SJSA1 (cell line): ENCODE measurements around the gene C10orf105. TPM values are rescaled to one million over a fixed set of nuclear protein-coding genes. Genes with fewer than 3 reads are reported as not detected.
A peak's percentile ranks its signal among the peaks of the same experiment; 100 is the strongest.

Experiments
- DNase-seq, 2 experiments: peaks; one replicate each; pipeline ENCODE4 v3.0.0-alpha.2; 2015 to 2020; ENCODE audit warnings: low spot score in 2 of 2, low read depth in 1 of 2
- H3K27ac ChIP-seq: fragments of 250-450 bp; sonication (Bioruptor Pico); 2 replicates; pipeline ENCODE4 v1.5.1; 2020; ENCODE audit warnings: mild to moderate bottlenecking, moderate library complexity
- H3K27me3 ChIP-seq: fragments of 250-450 bp; sonication (Bioruptor Pico); replicated peaks from 2 replicates; pipeline ENCODE4 v1.5.1; 2020; ENCODE audit warnings: mild to moderate bottlenecking, moderate library complexity
- H3K36me3 ChIP-seq: fragments of 250-450 bp; sonication (Bioruptor Pico); 2 replicates; pipeline ENCODE4 v1.5.1; 2020; ENCODE audit warnings: mild to moderate bottlenecking
- H3K4me1 ChIP-seq: fragments of 250-450 bp; sonication (Bioruptor Pico); replicated peaks from 2 replicates; pipeline ENCODE4 v1.6.1; 2021; ENCODE audit warnings: mild to moderate bottlenecking
- H3K4me3 ChIP-seq: fragments of 250-450 bp; sonication (Bioruptor Pico); 2 replicates; pipeline ENCODE4 v1.5.1; 2020; ENCODE audit warnings: mild to moderate bottlenecking
- H3K9me3 ChIP-seq: fragments of 250-450 bp; sonication (Bioruptor Pico); replicated peaks from 2 replicates; pipeline ENCODE4 v1.5.1; 2020; ENCODE audit warnings: mild to moderate bottlenecking
- total RNA-seq: library from RNA; depleted of rRNA; stranded (reverse); fragments of >200 nt; shearing (Covaris generic); gene quantifications from 2 replicates; pipeline ENCODE4 v1.2.3, GENCODE V29; 2014

Gene C10orf105
- total RNA-seq, 1 experiment from 2014 or later, result not detected

GRCh38 chr10:71701496-71702132, 18.0 kb downstream of the C10orf105 start:
- Histone ChIP-seq H3K27ac (no peak overlapping the region), H3K36me3 (no peaks in the 10 kb centered on the region), H3K9me3 (no peaks in the 10 kb centered on the region), H3K4me1 (no peaks in the 10 kb centered on the region), H3K27me3 (no peaks in the 10 kb centered on the region; the same call in 1 of the 2 replicates), H3K4me3 (no peak overlapping the region)
- no peak for DNase-seq

GRCh38 chr10:71700731-71701368, 18.7 kb downstream of the C10orf105 start:
- no peak overlapping the region for H3K27ac ChIP-seq
- H3K4me3 ChIP-seq, result no peak overlapping the region
- no peak for DNase-seq
- H3K9me3 ChIP-seq, result no peaks in the 10 kb centered on the region
- no peaks in the 10 kb centered on the region for H3K36me3 ChIP-seq
- H3K4me1 ChIP-seq, result no peaks in the 10 kb centered on the region
- no peaks in the 10 kb centered on the region; the same call in 1 of the 2 replicates for H3K27me3 ChIP-seq

- no peaks in the 10 kb centered on the region for H3K36me3 ChIP-seq
- peaks cover 5% of the 10 kb centered on the region for H3K4me1 ChIP-seq
- H3K4me3 ChIP-seq, result no peak overlapping the region
- H3K9me3 ChIP-seq, result no peaks in the 10 kb centered on the region
- no peaks in the 10 kb centered on the region; the same call in 1 of the 2 replicates for H3K27me3 ChIP-seq
- DNase-seq, result no peak
- H3K27ac ChIP-seq, result no peak overlapping the region
These were observed 20.8 kb downstream of the C10orf105 start for GRCh38 chr10:71698737-71699136.

- no peaks in the 10 kb centered on the region for H3K36me3 ChIP-seq
- H3K4me3 ChIP-seq, result no peak overlapping the region
- no peak overlapping the region for H3K27ac ChIP-seq
- no peaks in the 10 kb centered on the region; the same call in 1 of the 2 replicates for H3K27me3 ChIP-seq
- no peak for DNase-seq
- peaks cover 11% of the 10 kb centered on the region for H3K4me1 ChIP-seq
- H3K9me3 ChIP-seq, result no peaks in the 10 kb centered on the region
These were observed 21.5 kb downstream of the C10orf105 start for GRCh38 chr10:71697938-71698709.

- H3K4me1 ChIP-seq, result peaks cover 14% of the 10 kb centered on the region
- H3K27ac ChIP-seq, result no peak overlapping the region
- no peaks in the 10 kb centered on the region for H3K9me3 ChIP-seq
- H3K4me3 ChIP-seq, result no peak overlapping the region
- no peaks in the 10 kb centered on the region for H3K36me3 ChIP-seq
- DNase-seq, result peak; percentile 49 to 65
- H3K27me3 ChIP-seq, result no peaks in the 10 kb centered on the region; the same call in 1 of the 2 replicates
These were observed 22.8 kb downstream of the C10orf105 start for GRCh38 chr10:71696628-71697326.

GRCh38 chr10:71695502-71696476, 23.8 kb downstream of the C10orf105 start:
- no peak overlapping the region for H3K4me3 ChIP-seq
- no peaks in the 10 kb centered on the region for H3K9me3 ChIP-seq
- H3K27ac ChIP-seq, result no peak overlapping the region
- no peak for DNase-seq
- no peaks in the 10 kb centered on the region for H3K36me3 ChIP-seq
- peaks cover 14% of the 10 kb centered on the region for H3K4me1 ChIP-seq
- H3K27me3 ChIP-seq, result no peaks in the 10 kb centered on the region; the same call in 1 of the 2 replicates

GRCh38 chr10:71694567-71694968, 25.0 kb downstream of the C10orf105 start:
- H3K9me3 ChIP-seq, result no peaks in the 10 kb centered on the region
- H3K27me3 ChIP-seq, result no peaks in the 10 kb centered on the region
- no peak overlapping the region for H3K4me3 ChIP-seq
- H3K4me1 ChIP-seq, result peaks cover 14% of the 10 kb centered on the region
- no peak for DNase-seq
- no peaks in the 10 kb centered on the region for H3K36me3 ChIP-seq
- H3K27ac ChIP-seq, result no peak overlapping the region

GRCh38 chr10:71694039-71694501, 25.5 kb downstream of the C10orf105 start:
- Histone ChIP-seq H3K27me3 (no peaks in the 10 kb centered on the region), H3K9me3 (no peaks in the 10 kb centered on the region), H3K27ac (no peak overlapping the region), H3K4me3 (no peak overlapping the region), H3K36me3 (no peaks in the 10 kb centered on the region), H3K4me1 (peaks cover 14% of the 10 kb centered on the region)
- DNase-seq, result no peak

GRCh38 chr10:71693377-71693776, 26.2 kb downstream of the C10orf105 start:
- no peaks in the 10 kb centered on the region for H3K27me3 ChIP-seq
- H3K4me3 ChIP-seq, result no peak overlapping the region
- H3K36me3 ChIP-seq, result no peaks in the 10 kb centered on the region
- peaks cover 14% of the 10 kb centered on the region for H3K4me1 ChIP-seq
- H3K27ac ChIP-seq, result no peak overlapping the region
- peak in 1 of 2 experiments; percentile 47 for DNase-seq
- no peaks in the 10 kb centered on the region for H3K9me3 ChIP-seq

- no peak for DNase-seq
- Histone ChIP-seq H3K27me3 (no peaks in the 10 kb centered on the region), H3K4me1 (peaks cover 14% of the 10 kb centered on the region), H3K36me3 (no peaks in the 10 kb centered on the region), H3K9me3 (no peaks in the 10 kb centered on the region), H3K4me3 (no peak overlapping the region), H3K27ac (no peak overlapping the region)
These were observed 26.8 kb downstream of the C10orf105 start for GRCh38 chr10:71692598-71693306.

- H3K4me1 ChIP-seq, result peaks cover 14% of the 10 kb centered on the region
These were observed 28.2 kb downstream of the C10orf105 start for GRCh38 chr10:71691405-71691804.

GRCh38 chr10:71690094-71690720, 29.4 kb downstream of the C10orf105 start:
- peaks cover 14% of the 10 kb centered on the region for H3K4me1 ChIP-seq
- H3K36me3 ChIP-seq, result no peaks in the 10 kb centered on the region
- no peak overlapping the region for H3K4me3 ChIP-seq
- no peaks in the 10 kb centered on the region for H3K27me3 ChIP-seq
- no peaks in the 10 kb centered on the region for H3K9me3 ChIP-seq
- no peak for DNase-seq
- no peak overlapping the region for H3K27ac ChIP-seq

More at GRCh38 chr10:71691405-71691804, 28.2 kb downstream of the C10orf105 start:
- Histone ChIP-seq H3K9me3 (no peaks in the 10 kb centered on the region), H3K4me3 (no peak overlapping the region), H3K27ac (no peak overlapping the region), H3K27me3 (no peaks in the 10 kb centered on the region), H3K36me3 (no peaks in the 10 kb centered on the region)
- no peak for DNase-seq
